Spinal cord (tissue), 10 donors: ENCODE results near the gene PLXNA2. TPM values are rescaled to one million over a fixed set of nuclear protein-coding genes. Genes with fewer than 3 reads are reported as not detected.
A peak's percentile ranks its signal among the peaks of the same experiment; 100 is the strongest.

Experiments
- DNase-seq, 6 donors: peaks; one replicate each; pipeline versions ENCODE4 v3.0.0 to v3.0.0-alpha.2; 2013 to 2015; ENCODE audit warnings: low spot score in 6 of 6, low read depth in 4 of 6
- H3K27ac ChIP-seq: one replicate; pipeline ENCODE4 v1.5.1; 2013; ENCODE audit warnings: low read depth, low read length, control low read depth
- H3K27me3 ChIP-seq: one replicate; pipeline ENCODE4 v1.6.1; 2013; ENCODE audit warnings: low read length; ENCODE audit not compliant: control insufficient read depth, insufficient read depth
- H3K36me3 ChIP-seq: one replicate; pipeline ENCODE4 v1.6.1; 2013; ENCODE audit warnings: low read length; ENCODE audit not compliant: control insufficient read depth, insufficient read depth
- H3K4me1 ChIP-seq: one replicate; pipeline ENCODE4 v1.6.1; 2013; ENCODE audit warnings: low read length; ENCODE audit not compliant: control insufficient read depth, insufficient read depth
- H3K4me3 ChIP-seq: one replicate; pipeline ENCODE4 v1.5.1; 2013; ENCODE audit warnings: low read depth, low read length, control low read depth
- H3K9me3 ChIP-seq: one replicate; pipeline ENCODE4 v1.6.1; 2013; ENCODE audit warnings: low read length; ENCODE audit not compliant: control insufficient read depth, insufficient read depth
- WGBS: methylation state at CpG from one replicate; pipeline ENCODE4 v1.1.5; 2013; ENCODE audit warnings: missing lambda C conversion rate; ENCODE audit not compliant: insufficient coverage; 5-methylcytosine and 5-hydroxymethylcytosine counted together
- polyA plus RNA-seq, 2 donors: library from polyadenylated mRNA; unstranded; fragments of 120-200 nt; gene quantifications; one replicate each; pipeline ENCODE4 v1.2.1, GENCODE V29; 2013; ENCODE audit not compliant: insufficient read length in 2 of 2
- total RNA-seq, 2 donors: library from RNA; depleted of rRNA in 1 of 2; stranded (reverse); fragments of 120-200 nt in 1 of 2; fragments of >200 nt in 1 of 2; gene quantifications; one replicate each; pipeline versions ENCODE4 v1.2.3 to v1.2.4, GENCODE V29; 2013 to 2014
- donor health status: healthy.

PLXNA2 gene
- total and polyA plus RNA-seq, 4 donors, result 22.0 to 52.8 (median 39.7) TPM

- Histone ChIP-seq H3K4me3 (no peak overlapping the region), H3K36me3 (no peaks in the 10 kb centered on the region), H3K27ac (no peak overlapping the region), H3K4me1 (peaks cover 3% of the 10 kb centered on the region), H3K9me3 (no peaks in the 10 kb centered on the region), H3K27me3 (no peaks in the 10 kb centered on the region)
- DNase-seq, result no peak
- WGBS, result 93% methylated on average over 10 of the region's 10 CpGs
Measured at GRCh38 chr1:207988326-207989165, 255.6 kb downstream of the PLXNA2 start.

GRCh38 chr1:207987164-207987563 lies 257.0 kb downstream of the PLXNA2 start:
- Histone ChIP-seq H3K27ac (no peak overlapping the region), H3K4me3 (no peak overlapping the region), H3K4me1 (peaks cover 3% of the 10 kb centered on the region), H3K36me3 (no peaks in the 10 kb centered on the region), H3K27me3 (no peaks in the 10 kb centered on the region), H3K9me3 (no peaks in the 10 kb centered on the region)
- no peak for DNase-seq
- 63% methylated on average over 3 of the region's 5 CpGs for WGBS

- Histone ChIP-seq H3K4me1 (no peaks in the 10 kb centered on the region), H3K36me3 (no peaks in the 10 kb centered on the region)
- 68% methylated on average over 7 of the region's 7 CpGs for WGBS
Measured at GRCh38 chr1:207985996-207986395, 258.2 kb downstream of the PLXNA2 start.

GRCh38 chr1:207984831-207985572 lies 259.2 kb downstream of the PLXNA2 start:
- H3K4me1 ChIP-seq, result no peaks in the 10 kb centered on the region
- DNase-seq, result peak in 1 of 6 donors; percentile 55
- H3K27me3 ChIP-seq, result no peaks in the 10 kb centered on the region
- H3K4me3 ChIP-seq, result no peak overlapping the region
- H3K9me3 ChIP-seq, result no peaks in the 10 kb centered on the region
- no peak overlapping the region for H3K27ac ChIP-seq
- 70% methylated on average over 2 of the region's 4 CpGs for whole genome bisulfite sequencing
- no peaks in the 10 kb centered on the region for H3K36me3 ChIP-seq

More at GRCh38 chr1:207985996-207986395, 258.2 kb downstream of the PLXNA2 start:
- no peak for DNase-seq
- Histone ChIP-seq H3K9me3 (no peaks in the 10 kb centered on the region), H3K27ac (no peak overlapping the region), H3K27me3 (no peaks in the 10 kb centered on the region), H3K4me3 (no peak overlapping the region)

GRCh38 chr1:207983044-207983635 lies 261.0 kb downstream of the PLXNA2 start:
- Histone ChIP-seq H3K4me3 (no peak overlapping the region), H3K36me3 (no peaks in the 10 kb centered on the region), H3K9me3 (no peaks in the 10 kb centered on the region), H3K27ac (no peak overlapping the region), H3K27me3 (no peaks in the 10 kb centered on the region), H3K4me1 (no peaks in the 10 kb centered on the region)
- DNase-seq, result no peak
- 88% methylated on average over 3 of the region's 6 CpGs for WGBS

- no peak overlapping the region for H3K4me3 ChIP-seq
- no peaks in the 10 kb centered on the region for H3K4me1 ChIP-seq
- H3K36me3 ChIP-seq, result no peaks in the 10 kb centered on the region
- no peak overlapping the region for H3K27ac ChIP-seq
- DNase-seq, result no peak
- no peaks in the 10 kb centered on the region for H3K27me3 ChIP-seq
- no peaks in the 10 kb centered on the region for H3K9me3 ChIP-seq
- 50% methylated on average over 2 of the region's 2 CpGs for WGBS
Measured at GRCh38 chr1:207981976-207982375, 262.2 kb downstream of the PLXNA2 start.

GRCh38 chr1:207978441-207978840 lies 265.7 kb downstream of the PLXNA2 start:
- H3K9me3 ChIP-seq, result no peaks in the 10 kb centered on the region
- no peaks in the 10 kb centered on the region for H3K36me3 ChIP-seq
- DNase-seq, result no peak
- no peaks in the 10 kb centered on the region for H3K4me1 ChIP-seq
- no peak overlapping the region for H3K4me3 ChIP-seq
- WGBS, result 60% methylated on average over 3 of the region's 4 CpGs
- no peaks in the 10 kb centered on the region for H3K27me3 ChIP-seq
- H3K27ac ChIP-seq, result no peak overlapping the region

- H3K27ac ChIP-seq, result no peak overlapping the region
- H3K4me3 ChIP-seq, result no peak overlapping the region
- no peaks in the 10 kb centered on the region for H3K4me1 ChIP-seq
- DNase-seq, result peak in 1 of 6 donors; percentile 65
- H3K27me3 ChIP-seq, result no peaks in the 10 kb centered on the region
- H3K9me3 ChIP-seq, result no peaks in the 10 kb centered on the region
- no peaks in the 10 kb centered on the region for H3K36me3 ChIP-seq
- no CpG with 5 or more reads among the region's 1 CpG for WGBS
Measured at GRCh38 chr1:207977876-207978275, 266.3 kb downstream of the PLXNA2 start.

GRCh38 chr1:207973898-207974568 lies 270.2 kb downstream of the PLXNA2 start:
- Histone ChIP-seq H3K36me3 (no peaks in the 10 kb centered on the region), H3K4me1 (no peaks in the 10 kb centered on the region), H3K27ac (no peak overlapping the region), H3K9me3 (no peaks in the 10 kb centered on the region), H3K4me3 (no peak overlapping the region), H3K27me3 (no peaks in the 10 kb centered on the region)
- no CpG with 5 or more reads among the region's 5 CpGs for WGBS
- no peak for DNase-seq
